ENCODE results near the gene FNBP1. TPM values are rescaled to one million over a fixed set of nuclear protein-coding genes. Genes with fewer than 3 reads are reported as not detected.
"Not testable (repeated sequence)": the region's sequence is repeated elsewhere in the genome, so short reads cannot be mapped to it uniquely, and the experiment has no call there.

The FNBP1 gene
- polyA plus RNA-seq, 3 donors = 37.6 to 60.7 (median 51.4) TPM

- H3K4me3 Mint-ChIP-seq = no peak overlapping the region
- peaks cover 20 to 33% of the 10 kb centered on the region in 2 donors for H3K4me1 ChIP-seq (ENCODE audit: control insufficient read depth in 1 of 2, insufficient read depth in 2 of 2, low read length in 2 of 2)
- no peak overlapping the region for H3K9ac ChIP-seq (ENCODE audit: insufficient read depth, low read length, poor library complexity, severe bottlenecking)
- no peaks in the 10 kb centered on the region for H3K27me3 ChIP-seq (ENCODE audit: control insufficient read depth in 2 of 2, insufficient read depth in 2 of 2, low read length in 2 of 2)
- 0% methylated on average over 1 of the region's 2 CpGs for WGBS (ENCODE audit: insufficient coverage)
- H3K79me2 ChIP-seq (ENCODE audit: insufficient read depth, low read length) = peaks cover 71% of the 10 kb centered on the region
- H3K36me3 Mint-ChIP-seq = peaks cover 28 to 57% of the 10 kb centered on the region in 2 donors
- no peak overlapping the region for H3K27ac ChIP-seq (ENCODE audit: low read depth in 1 of 2, low read length in 2 of 2)
- peaks cover 6 to 7% of the 10 kb centered on the region in 2 donors for H3K9me3 ChIP-seq (replicated peaks in 1 of 2; ENCODE audit: control insufficient read depth in 1 of 2, insufficient read depth in 1 of 2, low read length in 2 of 2)
- H3K36me3 ChIP-seq (replicated peaks in 1 of 2; ENCODE audit: control insufficient read depth in 1 of 2, insufficient read depth in 2 of 2, low read length in 2 of 2) = peaks cover 0 to 38% of the 10 kb centered on the region in 2 donors
- no peak overlapping the region for H3K4me3 ChIP-seq (replicated peaks in 1 of 3; ENCODE audit: low read depth in 2 of 3, low read length in 3 of 3)
- peaks cover 0 to 8% (median 6%) of the 10 kb centered on the region in 7 donors for H3K9me3 Mint-ChIP-seq
- peak overlapping the region in 5 of 7 donors; percentile 2 to 79 (median 63) for H3K27ac Mint-ChIP-seq
- intact Hi-C loops (cut with micrococcal nuclease) = no loop called here
- H3K4me1 Mint-ChIP-seq = peaks cover 43% of the 10 kb centered on the region
- H3K27me3 Mint-ChIP-seq (ENCODE audit: low read depth in 3 of 3) = no peaks in the 10 kb centered on the region
- H4K20me1 ChIP-seq (ENCODE audit: insufficient read depth, low read length) = no peaks in the 10 kb centered on the region
- no peak overlapping the region for H3K4me2 ChIP-seq (replicated peaks; ENCODE audit: extremely low read depth, low read length, poor library complexity, severe bottlenecking)
- TF ChIP-seq CTCF (IDR thresholded peaks at IDR 0.05) = no peak
- no peak for DNase-seq
- no peak overlapping the region for H2AFZ ChIP-seq (ENCODE audit: insufficient read depth, low read depth, low read length, poor library complexity, severe bottlenecking)
These were observed 104.6 kb downstream of the FNBP1 start for GRCh38 chr9:129938291-129938979.

- peak overlapping the region in 1 of 7 donors; percentile 21 for H3K27ac Mint-ChIP-seq
- H3K4me2 ChIP-seq (replicated peaks; ENCODE audit: extremely low read depth, low read length, poor library complexity, severe bottlenecking) = not testable (repeated sequence)
These were observed 105.1 kb downstream of the FNBP1 start for GRCh38 chr9:129937879-129938278.

More at GRCh38 chr9:129937879-129938278, 105.1 kb downstream of the FNBP1 start:
- no CpG with 5 or more reads among the region's 5 CpGs for WGBS (ENCODE audit: insufficient coverage)
- peaks cover 25 to 36% of the 10 kb centered on the region in 2 donors for H3K4me1 ChIP-seq (ENCODE audit: control insufficient read depth in 1 of 2, insufficient read depth in 2 of 2, low read length in 2 of 2)
- peaks cover 0 to 35% of the 10 kb centered on the region in 2 donors for H3K36me3 ChIP-seq (replicated peaks in 1 of 2; ENCODE audit: control insufficient read depth in 1 of 2, insufficient read depth in 2 of 2, low read length in 2 of 2)
- H3K27me3 Mint-ChIP-seq (ENCODE audit: low read depth in 3 of 3); H4K20me1 ChIP-seq (ENCODE audit: insufficient read depth, low read length); H3K9me3 ChIP-seq (replicated peaks in 1 of 2; ENCODE audit: control insufficient read depth in 1 of 2, insufficient read depth in 1 of 2, low read length in 2 of 2); H2AFZ ChIP-seq (ENCODE audit: insufficient read depth, low read depth, low read length, poor library complexity, severe bottlenecking); DNase-seq; H3K4me3 Mint-ChIP-seq; H3K27ac ChIP-seq (ENCODE audit: low read depth in 1 of 2, low read length in 2 of 2); H3K4me3 ChIP-seq (replicated peaks in 1 of 3; ENCODE audit: low read depth in 2 of 3, low read length in 3 of 3); intact Hi-C loops (cut with micrococcal nuclease); H3K27me3 ChIP-seq (ENCODE audit: control insufficient read depth in 2 of 2, insufficient read depth in 2 of 2, low read length in 2 of 2); H3K9me3 Mint-ChIP-seq; H3K9ac ChIP-seq (ENCODE audit: insufficient read depth, low read length, poor library complexity, severe bottlenecking): not testable (repeated sequence)
- H3K79me2 ChIP-seq (ENCODE audit: insufficient read depth, low read length) = peaks cover 71% of the 10 kb centered on the region
- peaks cover 47% of the 10 kb centered on the region for H3K4me1 Mint-ChIP-seq
- H3K36me3 Mint-ChIP-seq = peaks cover 25 to 53% of the 10 kb centered on the region in 2 donors
